T-helper 22 cell (primary cell): ENCODE results near the gene FNTB.
"Not testable (repeated sequence)": the region's sequence is repeated elsewhere in the genome, so short reads cannot be mapped to it uniquely, and the experiment has no call there.

Source experiments
- DNase-seq: peaks from one replicate; pipeline ENCODE4 v3.0.0-alpha.2; 2020; ENCODE audit warnings: low read depth

The FNTB gene

DNA sequence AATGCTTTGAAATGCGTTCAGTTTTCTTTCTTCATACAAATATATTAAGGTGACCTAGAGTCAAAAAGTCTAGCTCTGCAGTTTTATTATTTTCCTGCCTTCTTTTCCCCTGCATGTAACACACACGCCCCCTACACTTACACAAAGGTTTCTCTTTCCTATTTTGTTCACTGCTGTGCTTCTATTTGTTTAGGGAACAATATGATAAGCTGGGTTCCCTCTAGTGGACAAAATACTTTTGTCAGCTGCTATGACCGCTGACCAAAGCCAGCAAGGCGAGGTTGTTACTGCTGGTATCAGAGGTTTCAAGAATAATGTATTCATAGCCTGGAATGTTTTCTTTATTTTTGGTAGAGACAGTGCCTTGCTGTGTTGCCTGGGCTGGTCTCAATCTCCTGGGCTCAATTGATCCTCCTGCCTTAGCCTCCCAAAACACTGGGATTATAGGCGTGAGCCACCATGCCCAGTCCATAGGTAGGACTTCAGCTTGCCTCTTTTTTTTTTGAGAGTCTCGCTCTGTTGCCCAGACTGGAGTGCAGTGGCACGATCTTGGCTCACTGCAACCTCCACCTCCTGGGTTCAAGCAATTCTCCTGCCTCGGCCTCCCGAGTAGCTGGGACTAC is 33.4 kb downstream of the FNTB start:
- no peak for DNase-seq

DNA sequence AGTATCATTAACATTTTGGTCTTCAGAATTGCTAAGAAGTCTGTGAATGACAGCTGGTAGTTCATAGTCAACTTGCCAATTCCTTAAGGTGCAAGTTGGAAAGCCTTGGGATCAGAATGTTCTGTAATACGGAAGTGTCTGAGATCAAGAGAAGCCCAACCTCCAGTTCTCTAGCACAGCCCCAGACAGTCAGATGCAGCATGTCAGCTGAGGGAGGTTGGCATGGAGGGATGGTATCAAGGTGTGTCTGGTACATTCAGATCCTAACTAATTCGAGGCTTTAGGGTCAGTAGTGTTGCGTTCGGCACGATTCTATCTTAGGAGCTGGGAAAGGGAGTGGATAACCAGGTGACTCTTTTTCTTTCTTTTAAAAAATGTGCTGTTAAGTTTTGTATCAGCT is 38.3 kb downstream of the FNTB start:
- DNase-seq, result no peak

DNA sequence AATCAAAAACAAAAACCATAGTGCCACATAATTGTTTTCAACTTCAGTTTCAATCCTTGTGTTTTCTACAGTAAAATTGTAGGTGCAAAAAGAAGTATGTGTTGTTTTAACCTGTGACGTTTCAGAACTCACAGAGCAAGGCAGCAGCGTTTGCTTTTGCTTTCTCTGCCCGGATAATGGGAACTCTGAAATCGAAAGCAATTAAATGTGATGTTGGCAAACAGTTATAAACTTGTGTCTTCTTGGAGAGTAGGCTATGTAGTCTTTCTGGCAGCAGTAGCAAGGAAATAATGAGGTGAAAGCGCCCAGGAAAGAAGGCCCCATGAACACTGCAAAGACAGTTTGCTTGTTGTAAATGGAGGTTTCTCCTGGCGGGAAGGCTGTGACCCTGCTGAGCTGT is 39.1 kb downstream of the FNTB start:
- no peak for DNase-seq

DNA sequence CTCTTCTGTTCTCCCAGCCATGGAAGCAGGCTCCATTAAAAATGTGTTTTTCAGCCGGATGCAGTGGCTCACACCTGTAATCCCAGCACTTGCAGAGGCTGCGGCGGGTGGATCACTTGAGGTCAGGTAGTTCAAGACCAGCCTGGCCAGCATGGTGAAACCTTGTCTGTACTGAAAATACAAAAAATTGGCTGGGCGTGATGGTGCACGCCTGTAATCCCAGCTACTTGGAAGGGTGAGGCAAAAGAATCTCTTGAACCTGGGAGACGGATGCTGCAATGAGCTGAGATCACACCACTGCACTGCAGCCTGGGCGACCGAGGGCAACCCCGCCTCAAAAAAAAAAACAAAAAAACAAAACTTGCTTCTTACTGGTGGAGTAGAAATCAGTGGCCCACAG is 39.8 kb downstream of the FNTB start:
- no peak for DNase-seq

DNA sequence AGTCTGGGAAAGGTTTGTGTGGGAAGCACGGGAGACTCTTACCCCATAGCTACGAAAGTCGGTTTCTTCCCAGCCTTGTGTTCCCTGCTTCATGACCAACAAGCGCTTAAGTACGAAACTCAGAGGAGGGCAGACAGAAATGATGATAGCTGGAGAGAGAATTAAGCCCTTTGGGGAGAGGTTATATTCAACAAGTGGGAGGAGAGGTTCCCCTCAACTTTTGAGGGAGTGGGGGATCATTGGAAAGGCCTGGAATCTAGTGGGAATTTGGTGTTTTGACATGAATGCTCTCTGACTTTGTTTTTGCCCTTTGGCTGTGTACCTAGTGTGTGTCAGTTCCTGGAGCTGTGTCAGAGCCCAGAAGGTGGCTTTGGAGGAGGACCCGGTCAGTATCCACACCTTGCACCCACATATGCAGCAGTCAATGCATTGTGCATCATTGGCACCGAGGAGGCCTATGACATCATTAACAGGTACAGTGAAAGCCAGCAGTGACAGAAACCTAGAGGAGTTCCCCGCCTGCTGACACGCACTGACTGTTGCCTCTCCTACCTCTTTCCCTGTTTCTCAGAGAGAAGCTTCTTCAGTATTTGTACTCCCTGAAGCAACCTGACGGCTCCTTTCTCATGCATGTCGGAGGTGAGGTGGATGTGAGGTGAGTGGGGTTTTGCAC is 40.6 kb downstream of the FNTB start:
- no peak for DNase-seq

DNA sequence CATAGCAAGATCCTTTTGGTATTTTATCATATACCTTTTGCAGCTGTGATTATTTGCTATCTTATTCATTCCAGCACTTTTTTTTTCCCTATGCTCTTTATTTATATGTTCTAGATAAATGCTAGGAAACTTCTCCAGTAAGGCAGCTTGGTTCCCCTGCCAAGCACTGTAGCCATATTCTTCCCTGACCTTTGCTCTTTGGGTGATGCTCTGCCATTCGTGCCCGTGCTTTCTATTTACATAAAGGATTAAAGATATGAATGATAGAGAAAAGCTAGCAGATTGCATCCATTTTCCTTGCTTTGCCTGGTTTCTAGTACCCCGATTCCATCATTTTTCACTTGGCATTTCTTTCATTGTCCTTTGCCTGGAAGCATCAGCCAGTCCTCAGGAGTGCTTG is 42.2 kb downstream of the FNTB start:
- no peak for DNase-seq

DNA sequence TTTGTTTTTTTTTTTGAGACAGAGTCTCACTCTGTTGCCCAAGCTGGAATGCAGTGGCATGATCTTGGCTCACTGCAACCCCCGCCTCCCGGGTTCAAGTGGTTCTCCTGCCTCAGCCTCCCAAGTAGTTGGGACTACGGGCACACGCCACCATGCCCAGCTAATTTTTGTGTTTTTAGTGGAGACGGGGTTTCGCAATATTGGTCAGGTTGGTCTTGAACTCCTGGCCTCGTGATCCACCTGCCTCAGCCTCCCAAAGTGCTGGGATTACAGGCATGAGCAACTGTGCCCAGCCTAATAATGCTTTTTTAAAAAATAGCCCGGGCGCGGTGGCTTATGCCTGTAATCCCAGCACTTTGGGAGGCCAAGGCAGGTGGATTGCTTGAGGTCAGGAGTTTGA is 44.6 kb downstream of the FNTB start:
- DNase-seq, result not testable (repeated sequence)

DNA sequence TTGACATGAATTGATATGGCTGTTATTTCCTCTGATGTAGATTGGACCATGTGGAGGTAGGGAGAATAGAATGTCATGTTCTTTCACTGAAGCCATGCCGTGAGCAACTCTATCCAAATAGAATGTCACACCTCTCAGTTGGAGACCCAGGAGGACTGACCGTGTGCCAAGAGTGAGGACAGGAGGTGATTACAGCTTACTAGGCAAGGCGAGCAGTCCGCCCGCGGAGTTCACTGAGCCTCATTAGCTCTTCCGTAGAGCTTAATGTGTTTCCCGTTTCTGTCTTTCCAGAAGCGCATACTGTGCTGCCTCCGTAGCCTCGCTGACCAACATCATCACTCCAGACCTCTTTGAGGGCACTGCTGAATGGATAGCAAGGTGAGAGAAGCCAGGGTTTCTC is 45.6 kb downstream of the FNTB start:
- no peak for DNase-seq

DNA sequence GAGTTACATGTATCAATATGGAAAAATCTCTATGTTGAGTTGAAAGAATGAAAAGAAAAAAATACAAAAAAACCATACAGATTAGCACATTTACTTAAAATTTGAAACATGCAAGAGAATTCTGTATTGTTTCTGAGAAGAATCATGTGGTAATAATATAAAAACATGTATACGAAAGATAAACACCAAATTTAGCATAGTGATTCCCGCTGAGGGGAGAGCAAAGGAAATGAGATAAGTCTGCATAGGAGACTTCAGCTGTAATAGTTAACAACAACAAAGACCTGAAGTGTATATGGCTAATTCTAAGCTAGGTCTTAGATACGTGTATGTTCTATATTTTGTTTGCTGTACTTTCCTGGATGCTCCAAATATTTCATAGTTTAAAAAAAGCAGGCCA is 46.5 kb downstream of the FNTB start:
- no peak for DNase-seq

DNA sequence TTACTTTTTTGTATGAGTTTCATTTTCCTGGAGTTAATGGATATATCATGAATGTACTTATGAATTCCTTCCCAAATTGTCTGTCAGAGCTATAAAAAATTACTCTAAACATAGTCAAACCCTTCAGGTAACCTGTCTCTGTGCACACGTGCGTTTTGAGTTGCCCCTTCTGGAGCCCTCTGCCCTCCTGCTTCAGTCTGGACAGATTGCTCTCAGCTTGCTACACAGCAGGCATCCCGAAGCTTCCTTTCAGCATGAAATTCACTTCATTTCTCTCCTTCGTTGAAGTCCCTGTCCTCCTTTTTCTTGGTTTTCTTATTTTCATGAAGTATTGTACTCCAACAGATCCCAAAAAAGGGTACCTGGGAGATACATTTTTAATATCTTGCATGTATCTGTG is 47.3 kb downstream of the FNTB start:
- DNase-seq, result no peak

DNA sequence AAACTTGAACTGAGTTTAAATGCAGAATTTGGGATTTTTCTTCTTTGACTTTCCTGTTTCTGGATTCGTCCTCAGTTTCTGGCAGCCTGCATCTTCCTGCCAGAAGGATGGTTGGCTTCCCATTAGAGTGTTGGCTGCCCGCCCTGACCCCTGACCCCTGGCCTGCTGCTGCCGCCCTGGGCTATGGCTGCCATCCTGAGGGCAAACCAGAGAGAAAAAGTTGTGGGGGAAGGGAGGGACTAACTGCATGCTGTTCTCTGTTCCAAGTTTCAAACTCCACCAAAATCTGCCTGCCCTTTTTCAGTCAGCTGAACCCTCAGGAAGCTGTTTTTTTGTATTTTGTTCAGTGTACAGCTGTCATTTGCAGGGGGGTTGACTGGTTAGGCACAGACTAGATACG is 48.4 kb downstream of the FNTB start:
- DNase-seq, result no peak

DNA sequence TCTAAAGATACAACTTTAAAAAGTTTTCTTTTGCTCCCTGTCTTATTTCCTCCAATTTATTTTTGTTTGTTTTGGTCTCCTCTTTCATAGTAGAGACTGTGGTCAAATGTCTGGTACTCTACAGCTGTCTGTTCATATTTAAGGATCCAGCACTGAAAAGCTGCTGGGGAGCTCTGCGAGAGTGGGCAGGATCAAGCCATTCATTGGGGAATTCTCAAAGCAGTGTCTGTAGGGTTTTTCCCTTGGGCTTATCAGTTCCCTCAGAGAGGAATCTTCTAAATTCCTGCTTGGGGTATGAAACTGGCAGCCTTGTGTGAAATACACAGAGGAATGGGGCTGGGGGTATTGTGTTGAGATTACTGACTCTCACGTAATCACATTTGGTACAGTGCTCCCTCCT is 52.3 kb downstream of the FNTB start:
- no peak for DNase-seq

DNA sequence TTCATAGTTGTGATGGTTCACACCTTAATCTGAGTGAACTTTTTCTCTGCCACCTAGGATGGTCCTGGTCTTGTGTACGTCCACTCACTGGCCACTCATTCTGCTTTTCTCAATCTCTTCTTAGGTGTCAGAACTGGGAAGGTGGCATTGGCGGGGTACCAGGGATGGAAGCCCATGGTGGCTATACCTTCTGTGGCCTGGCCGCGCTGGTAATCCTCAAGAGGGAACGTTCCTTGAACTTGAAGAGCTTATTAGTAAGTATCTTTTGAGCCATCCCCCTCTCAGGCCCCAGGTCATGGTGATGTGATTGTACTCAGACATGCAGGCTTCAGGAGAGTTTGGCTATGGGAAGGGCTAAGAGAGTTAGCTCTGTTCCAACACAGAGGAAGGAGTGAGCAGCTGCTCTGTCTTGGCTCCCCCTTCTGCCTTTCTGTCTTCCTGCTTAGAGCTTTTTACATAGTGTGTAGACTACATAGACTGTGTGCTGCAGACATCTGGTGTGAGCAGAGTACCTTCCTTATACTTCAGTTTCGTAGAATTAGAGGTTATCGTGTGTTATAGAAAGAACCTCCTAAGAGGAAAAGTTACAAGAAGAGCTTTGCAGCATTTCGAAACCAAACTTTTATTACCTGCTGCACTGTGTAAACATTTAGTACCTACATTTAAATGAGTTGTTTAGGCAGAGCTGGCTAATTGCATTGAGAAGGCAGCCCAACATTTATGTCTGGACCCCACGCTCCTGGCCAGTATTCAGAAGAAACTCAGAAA is 54.2 kb downstream of the FNTB start:
- no peak for DNase-seq

DNA sequence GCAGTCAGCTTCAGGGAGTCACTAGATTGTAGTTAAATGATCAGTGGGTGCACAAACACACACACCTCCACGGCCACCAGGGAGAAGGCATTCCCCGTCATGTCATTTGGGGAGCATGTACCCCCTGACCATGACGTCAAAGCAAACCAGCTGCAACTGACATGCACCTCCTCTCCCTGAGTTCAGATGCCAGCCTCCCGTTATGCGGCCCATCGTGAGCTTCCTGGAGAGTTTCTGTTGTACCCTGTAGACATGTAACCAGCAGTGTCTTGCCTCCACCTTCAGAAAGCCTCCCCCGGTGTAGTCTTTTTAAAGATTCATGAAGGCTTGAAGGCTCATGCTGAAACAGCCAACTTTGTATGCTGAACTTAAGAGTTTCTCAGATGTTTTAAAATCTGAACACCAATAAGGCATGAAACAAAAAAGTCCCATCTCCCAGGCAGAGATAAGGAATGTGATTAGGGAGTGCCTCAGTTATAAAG is 54.8 kb downstream of the FNTB start:
- DNase-seq, result no peak

DNA sequence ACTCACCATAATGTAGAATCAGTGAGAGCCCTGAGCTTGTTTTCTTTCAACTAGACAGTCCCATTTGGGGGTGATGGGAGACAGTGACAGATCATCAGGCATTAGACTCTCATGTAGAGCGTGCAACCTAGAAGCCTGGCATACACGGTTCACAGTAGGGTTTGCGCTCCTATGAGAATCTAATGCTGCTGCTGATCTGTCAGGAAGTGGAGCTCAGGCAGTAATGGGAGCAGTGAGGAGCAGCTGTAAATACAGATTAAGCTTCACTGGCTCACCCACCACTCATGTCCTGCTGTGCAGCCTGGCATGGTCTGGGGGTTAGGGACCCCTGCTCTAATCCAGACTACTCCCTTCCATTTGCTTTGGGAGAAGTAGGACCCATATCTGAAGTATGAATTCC is 55.6 kb downstream of the FNTB start:
- DNase-seq, result no peak

DNA sequence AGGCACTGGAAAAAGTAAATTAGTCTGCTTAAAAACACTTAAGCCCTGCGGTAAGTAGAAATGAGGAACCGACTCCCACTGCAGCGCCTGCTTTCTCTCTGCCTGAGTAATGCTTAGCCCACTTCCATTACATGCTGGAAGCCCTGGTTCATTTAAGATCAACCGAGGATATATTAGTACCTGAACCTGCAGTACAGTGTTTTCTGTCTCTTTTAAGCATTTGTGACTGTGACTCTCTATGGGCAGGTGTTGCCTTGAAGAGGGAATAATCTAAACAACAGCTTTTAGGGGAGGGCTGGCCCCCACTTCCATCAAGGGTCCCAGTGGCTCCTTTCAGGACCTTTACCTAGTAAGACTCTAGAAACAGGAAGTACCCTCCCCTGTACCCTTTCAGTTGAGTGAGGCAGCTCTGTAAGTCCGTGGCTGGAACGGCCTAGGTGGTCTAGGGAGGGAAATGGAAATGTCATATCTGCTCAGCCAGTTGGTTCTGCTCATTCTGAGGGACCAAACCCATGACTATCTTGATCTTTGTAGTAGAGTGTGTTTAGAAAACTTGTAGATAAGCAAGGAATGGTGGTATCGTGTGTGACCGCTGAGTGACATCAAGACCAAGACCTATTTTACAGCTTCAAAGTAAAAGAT is 56.2 kb downstream of the FNTB start:
- DNase-seq, result no peak

DNA sequence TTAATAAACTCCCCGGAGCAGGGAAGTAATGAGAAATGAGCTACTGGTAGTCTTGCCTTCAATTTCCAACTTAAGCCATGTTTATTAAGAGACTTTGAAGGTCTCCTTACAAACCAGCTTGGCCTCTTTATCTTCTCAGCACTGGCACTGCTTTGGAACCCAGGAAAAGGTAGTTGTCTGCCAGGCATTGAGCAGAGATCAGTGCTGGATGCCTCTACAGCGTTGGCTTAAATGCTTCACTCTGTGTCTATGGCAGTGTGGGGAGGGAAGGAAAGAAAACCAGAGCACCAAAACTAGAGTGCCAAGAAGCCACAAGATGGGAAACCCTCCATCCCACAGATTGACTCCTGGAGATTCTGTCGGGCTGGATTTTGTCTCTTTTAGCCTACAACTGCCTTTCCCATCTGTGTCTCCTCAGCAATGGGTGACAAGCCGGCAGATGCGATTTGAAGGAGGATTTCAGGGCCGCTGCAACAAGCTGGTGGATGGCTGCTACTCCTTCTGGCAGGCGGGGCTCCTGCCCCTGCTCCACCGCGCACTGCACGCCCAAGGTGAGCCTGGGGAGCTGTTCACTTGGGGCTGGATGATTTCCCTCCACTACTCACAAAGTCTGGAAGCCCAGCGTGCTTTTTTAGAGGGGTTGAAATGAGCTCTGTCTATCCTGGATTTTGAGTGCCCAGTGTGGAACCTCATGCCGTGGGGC is 57.3 kb downstream of the FNTB start:
- DNase-seq, result no peak

DNA sequence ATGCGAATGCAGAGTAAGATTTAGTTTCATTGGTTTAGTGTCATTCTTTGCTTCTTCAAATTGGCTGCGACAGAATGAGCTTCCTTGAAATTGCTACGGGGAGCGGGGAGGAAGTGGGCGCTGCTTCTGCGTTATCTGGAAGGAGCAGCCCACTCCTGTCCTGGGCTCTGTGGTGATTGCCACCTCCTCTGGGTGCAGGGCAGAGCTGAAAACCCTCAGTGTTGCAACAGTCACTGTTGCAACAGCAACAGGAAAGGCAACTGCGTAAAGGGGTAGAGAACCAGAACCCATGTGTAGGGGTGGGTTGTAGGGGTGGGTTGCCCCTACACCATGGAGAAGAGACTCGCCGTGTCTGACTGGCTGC is 57.9 kb downstream of the FNTB start:
- no peak for DNase-seq

DNA sequence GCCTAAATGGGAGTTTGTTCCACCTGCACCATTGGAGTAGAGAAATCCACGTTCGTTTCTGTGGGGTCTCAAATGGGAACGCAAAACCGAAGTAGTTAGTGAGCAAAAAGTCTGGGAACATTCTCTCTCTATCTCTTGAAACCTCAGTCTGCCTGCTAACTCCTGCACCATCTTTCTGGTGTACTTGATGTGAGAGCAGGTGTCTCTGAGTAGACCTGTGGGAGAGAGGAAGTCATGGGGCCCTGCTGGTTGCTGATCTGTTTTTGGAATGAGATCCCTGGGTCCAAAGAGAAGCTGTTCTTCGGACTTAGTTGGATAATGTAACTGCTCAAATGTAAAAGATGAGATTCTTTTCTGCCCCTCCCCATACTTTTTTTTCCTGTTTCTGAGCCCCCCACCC is 58.3 kb downstream of the FNTB start:
- no peak for DNase-seq

DNA sequence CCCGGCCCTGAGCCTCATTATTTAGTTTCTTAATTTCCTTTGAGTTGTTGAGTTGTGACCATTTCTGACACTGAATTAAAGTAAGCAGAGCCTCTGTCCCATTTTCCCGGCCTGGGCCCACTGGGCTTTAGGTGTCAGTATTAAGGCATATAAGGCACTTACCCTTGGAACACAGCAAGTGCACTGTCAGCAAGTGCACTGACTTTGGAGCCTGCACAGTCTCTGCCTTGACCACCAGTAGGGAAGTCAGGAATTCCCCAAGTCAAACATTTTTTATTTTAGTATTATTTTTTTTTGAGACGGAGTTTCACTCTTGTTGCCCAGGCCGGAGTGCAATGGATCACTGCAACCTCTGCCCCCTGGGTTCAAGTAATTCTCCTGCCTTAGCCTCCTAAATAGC is 59.0 kb downstream of the FNTB start:
- DNase-seq, result no peak

DNA sequence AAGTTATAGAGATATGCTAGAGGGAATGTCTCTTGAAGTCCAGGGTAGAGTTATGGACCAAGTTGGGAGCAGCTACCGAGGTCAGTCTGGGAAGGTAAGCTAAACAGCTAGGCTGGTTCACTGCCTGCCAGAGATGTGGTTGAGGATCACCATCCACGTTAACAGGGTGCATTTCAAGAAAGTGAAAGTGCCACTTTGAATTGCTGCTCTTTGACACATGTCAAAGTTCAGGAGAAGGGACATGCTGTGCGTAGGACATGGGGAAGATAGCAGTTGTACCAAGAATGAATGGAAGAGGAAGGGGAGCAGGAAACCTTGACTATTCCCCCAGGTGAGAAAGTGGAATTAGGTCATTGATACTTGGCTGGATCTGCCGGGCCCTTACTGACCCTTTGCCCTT is 66.1 kb downstream of the FNTB start:
- DNase-seq, result no peak

DNA sequence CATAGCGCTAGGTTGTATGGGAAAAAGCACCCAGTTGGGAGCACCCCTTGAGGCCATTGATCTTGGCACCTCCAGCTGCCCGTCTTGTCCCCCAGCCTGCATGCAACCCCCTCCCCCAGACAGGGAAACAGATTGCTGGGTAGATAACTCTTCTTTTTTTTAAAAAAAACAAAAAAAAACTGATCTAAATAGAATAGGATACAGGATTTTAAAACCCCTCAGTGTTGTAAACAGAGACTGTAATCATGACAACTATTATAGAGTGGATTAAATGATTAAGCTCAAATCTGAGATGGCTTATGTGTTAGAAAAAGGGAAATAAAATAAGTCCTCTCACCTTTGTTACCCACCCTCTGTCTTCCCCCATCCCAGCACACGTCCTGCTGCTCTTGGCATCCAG is 66.8 kb downstream of the FNTB start:
- DNase-seq, result no peak
